ENCODE results near the gene CD209.
A peak's percentile ranks its signal among the peaks of the same experiment; 100 is the strongest.

CD209 gene

DNA sequence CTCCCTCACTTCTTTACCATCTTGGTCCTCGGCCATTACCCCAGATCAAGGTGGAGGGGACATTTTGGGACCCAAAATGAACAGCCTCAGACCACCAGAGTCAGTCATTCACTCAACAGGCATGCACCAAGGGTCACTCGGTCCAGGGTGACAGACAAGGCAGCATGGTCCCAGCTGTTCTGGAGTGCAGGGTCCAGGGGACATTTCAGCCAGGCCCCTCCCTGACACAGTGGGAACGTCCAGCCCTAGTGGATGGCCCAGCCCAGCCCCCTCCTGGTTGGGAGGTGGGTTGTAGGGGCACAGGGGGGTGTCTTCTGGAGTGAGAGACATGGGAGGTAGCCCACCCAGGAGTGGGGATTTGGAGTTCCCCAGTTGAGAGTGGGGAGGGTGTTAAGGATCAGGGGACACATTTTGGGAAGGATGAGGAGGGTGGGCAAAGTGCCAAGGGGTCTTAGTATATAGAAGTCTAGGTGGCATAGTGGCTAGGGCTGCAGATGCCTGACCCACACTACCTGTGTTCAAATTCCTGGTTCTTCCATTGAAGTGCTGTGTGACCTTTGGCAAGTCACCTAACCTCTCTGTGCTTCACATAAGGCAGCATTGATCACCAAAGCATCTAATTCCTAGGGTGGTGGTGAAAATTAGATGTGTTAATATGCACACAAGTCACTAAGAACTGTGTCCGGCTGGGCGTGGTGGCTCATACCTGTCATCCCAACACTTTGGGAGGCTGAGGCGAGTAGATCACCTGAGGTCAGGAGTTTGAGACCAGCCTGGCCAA lies 42.9 kb downstream of the CD209 start:
- no peak for DNase-seq

DNA sequence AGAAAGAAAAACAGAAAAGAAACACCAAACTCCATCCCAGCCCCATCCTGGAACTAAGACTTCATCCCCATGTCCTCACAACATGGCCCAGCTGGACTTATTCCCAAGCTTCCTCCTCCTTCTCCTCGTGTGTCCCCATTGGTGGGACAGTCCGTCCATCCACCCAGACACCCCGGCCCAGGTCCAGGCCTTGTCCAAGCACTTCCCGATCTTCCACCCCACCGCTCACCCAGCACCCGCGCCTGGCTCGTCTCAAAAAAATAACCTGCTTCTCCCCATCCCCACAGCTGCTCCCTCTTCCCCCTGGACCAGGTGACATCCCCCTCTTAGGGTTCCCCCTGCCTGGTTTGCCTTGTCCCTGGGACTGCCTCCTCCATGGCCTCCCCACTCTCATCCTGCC lies 44.0 kb downstream of the CD209 start:
- DNase-seq: no peak

DNA sequence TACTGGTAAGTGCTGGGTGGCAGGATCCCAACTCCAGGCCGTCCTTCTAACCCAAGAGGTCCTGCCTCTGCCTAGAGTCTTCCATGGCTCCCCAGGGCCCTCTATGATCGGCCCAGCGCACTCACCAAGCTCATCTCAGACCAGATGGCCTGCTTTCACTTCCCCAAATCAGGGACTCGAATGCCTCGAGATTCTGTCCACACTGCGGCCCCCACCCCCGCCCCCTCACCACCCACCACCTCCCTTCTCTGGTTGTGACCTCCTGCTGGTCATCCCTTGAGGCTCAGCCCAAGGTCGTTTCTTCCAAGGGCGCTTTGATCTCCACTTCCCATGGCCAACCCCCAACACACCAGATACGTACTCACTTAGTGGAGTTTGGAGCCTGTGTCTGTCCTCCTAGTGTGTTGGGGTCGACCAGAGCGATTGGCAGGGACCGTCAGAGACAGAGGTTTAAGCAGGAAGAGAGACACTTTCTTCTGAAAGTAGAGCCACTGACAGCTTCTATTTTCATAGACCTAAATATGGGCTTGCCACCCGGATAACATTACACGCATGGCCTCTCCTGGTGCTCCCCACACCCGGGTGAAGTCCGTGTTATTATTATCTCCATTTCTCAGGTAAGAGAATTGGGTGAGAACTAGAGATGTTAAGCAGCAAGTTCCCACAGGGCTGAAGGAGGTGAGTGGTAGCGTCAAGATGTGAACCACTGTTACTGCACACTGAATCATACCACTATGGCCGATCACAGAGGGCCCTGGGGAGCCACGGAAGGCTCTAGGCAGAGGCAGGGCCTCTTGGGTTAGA lies 45.5 kb downstream of the CD209 start, which contains the start of gene FCER2:
FCER2 (minus strand) TSS at position 478 of the 804 bp plus-strand sequence. CDS start 2,371 bp downstream, outside the sequence.
- DNase-seq: peak; percentile 54 to 76

DNA sequence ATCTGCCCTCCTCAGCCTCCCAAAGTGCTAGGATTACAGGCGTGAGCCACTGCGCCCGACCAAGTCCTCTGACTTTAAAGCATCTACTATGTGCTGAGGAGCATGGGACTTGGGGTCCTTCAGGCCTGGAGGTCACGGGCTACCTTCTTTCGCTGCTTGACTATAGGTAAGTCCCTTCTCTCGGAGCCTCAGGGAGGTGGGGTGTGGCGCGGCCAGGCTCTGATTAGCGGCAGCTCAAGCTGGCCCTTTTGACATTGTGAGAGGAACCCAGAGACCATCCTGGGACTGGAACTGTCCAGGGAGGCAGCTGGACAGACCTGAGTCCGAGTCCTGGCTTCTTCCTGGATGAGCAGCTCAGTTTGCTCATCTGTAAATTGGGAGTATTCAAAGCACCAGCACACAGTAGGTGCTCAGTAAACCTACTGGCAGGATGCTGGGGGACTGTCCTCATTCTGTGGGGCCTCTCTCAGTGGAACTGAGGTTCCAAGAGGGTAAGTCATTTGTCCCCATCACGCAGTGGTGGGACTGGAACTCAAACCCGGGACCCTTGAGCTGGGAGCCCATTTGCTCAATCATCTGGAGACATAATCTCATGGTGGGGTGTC lies 46.2 kb downstream of the CD209 start:
- no peak for DNase-seq

DNA sequence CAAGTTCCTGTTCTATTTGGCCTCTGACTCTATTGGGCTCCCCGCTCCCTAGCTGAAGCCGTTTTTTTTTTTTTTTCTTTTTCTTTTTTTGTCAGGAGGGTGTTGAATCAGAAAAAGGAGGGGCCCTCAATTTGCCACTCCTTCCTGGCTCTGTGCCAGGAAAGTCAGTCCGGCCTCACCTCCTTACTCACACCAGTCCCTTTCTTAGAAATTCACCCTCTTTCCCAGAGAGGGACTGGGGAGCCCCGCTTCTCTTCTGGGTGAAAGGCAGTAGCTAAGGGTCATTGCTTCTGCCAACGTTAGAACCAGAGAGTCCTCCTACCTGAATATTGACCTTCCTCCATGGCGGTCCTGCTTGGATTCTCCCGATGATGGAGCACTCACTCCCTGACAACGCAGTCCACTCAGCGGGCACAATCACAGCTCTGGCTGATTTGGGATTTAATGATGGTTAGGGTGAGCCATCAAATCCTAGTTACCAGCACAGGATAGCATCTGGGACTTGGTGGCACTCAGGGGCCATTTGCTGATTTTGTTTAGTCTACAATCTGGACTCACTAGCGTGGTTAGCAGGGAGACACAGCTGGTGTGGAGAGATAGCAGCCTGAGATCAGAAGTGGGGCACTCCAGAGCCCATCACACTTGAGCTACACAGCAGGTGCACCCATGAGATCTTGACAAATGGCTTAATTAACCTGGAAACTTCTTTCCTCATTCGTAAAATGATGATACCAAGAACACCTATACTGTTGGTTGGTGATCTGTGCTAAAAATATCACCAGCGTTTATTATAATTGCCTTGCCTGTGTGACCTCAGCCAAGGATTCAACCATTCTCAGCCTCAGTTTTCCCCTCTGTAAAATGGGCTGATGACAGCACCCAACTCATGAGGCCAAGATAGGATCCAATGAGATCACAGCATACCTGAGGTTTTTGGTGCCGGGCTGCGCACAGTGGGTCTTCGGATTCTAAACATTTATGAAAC lies 47.6 kb downstream of the CD209 start:
- peak; percentile 47 to 63 for DNase-seq

DNA sequence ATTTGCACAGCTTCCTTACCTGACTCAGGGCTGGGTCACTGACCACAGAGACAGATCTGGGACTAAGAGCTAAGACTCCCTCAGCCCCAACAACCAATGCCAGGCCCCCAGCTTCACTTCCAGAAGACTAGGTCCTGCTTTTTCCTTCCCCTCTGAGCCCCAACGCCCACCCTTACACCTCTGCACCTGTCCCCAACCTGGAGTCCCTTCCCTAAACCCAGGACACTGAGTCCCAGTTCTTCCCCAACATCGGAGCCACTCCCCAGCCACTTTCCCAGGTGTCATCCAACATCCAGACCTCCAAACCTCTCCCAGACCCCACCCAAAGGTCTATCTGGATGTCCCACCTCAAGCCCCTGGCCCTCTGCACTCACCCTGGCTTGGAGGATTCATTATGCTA lies 48.3 kb downstream of the CD209 start:
- DNase-seq: no peak

DNA sequence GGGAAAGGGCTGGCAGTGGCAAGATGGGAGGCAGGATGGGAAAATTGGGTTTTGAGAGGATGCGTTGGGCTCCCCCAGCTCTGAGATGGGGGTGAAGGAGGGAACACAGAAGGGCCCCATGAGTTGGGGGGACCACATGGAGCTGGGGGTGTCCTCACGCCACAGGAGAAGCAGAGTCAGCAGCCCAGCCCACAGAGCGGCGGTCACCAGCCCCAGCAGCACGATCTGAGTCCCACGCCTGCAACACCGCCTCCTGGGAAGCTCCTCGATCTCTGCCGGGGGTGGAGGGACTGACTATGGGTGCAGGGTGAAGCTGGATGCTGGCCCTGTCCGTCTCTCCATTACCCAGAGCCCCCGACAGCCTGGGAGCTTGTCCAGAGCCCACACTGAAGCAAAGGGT lies 48.8 kb downstream of the CD209 start:
- peak in 1 of 2 donors; percentile 53 for DNase-seq

DNA sequence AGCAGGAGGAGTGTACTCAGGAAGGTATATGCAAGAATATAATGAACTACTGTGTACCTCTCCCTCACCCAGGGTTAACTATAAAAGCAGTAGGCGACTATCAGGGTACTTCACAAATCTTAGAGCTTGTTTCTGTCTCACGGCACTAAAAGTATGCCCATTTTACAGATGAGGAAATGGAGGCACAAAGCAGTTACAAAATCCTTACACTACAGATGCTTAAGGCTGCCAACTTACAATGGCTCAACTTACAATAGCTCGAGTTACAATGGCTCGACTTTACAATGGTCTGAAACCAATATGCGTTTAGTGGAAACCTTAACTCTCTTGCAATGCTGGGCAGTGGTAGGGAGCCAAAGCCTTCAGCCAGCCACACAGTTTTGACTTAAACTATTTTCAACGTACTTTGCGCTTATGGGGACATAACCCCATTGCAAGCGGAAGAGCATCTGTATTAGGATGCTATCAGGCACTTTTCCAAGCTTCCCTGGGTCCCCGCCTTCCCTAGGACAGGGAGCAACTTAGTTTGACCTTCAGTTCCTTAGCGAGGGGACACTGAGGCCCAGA lies 49.5 kb downstream of the CD209 start:
- DNase-seq: no peak

DNA sequence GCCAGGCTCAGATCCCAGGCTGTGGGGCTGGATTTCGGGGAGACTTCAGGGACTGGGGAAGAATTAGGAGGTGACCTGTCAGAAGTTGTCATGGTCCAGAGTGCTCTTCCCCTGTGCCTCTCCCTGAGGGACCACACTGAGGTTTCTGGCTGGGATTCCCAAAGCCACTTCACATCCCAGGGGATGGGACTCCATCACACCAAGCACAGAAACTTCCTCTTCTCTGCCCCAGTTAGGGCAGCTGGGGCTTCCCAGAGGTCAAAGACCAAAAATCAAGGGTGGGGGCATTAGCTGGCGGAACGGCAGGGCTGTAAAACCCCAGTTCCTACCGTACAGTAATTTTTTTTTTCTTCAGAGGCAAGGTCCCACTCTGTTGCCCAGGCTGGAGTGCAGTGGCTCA lies 52.8 kb downstream of the CD209 start:
- DNase-seq: no peak

DNA sequence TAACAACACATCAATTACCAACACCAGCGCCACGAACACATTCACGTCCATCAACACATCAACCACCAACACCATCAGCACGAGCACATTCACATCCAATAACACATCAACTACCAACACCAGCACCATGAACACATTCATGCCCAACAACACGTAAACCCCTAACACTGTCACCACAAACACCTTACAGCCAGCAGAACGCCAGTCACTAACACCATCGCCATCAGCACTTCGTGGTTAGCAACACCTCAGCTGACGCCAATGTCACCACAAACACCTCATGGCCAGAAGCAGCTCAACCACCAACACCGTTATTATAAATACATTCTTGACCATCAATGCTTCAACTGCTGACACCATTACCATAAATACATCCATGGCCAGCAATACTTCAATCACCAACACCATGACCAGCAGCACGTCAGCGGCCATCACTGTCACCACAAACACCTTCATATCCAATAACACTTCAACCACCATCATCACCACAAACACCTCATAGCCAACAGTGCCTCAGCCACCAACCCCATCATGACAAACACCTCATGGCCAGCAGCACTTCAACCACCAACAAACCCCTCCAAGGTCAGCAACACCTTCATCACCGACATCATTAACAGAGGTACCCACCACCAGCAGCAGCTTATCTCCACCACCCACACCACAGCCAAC lies 54.8 kb downstream of the CD209 start:
- DNase-seq: no peak

DNA sequence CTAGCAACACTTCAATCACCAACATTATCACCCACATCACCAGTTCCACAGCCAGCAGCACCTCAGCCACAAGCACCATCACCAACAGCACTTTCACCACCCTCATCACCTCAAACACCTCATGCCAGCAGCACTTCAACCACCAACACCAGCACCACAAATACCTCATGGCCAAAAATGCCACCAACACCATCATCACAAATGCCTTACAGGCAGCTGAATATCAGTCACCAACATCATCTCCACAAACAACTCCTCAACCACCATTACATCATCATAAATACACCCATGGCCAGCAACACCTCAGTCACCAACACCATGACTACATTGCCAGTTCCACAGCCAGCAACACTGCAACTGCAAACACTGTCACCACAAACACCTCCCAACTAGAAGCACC lies 55.8 kb downstream of the CD209 start:
- DNase-seq: no peak

DNA sequence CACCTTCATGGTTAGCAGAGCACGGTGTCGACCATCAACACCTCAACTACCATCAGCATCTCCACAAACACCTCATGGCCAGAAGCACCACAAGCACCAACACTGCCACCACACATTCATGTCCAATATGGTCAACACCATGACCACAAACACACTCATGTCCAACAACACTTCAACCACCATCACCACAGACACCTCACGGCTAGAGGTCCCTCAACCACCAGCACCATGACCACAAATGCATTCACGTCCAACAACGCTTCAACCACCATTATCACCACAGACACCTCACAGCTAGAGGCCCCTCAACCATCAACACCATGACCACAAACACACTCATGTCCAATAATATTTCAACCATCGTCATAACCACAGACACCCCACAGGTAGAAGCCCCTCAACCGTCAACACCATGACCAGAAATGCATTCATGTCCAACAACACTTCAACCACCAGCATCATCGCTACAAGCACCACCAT lies 56.5 kb downstream of the CD209 start:
- no peak for DNase-seq

Measured in inflammatory macrophage (primary cell).